22Rv1 (cell line): ENCODE results near the gene ARMC7.
A peak's percentile ranks its signal among the peaks of the same experiment; 100 is the strongest.
"Not testable (repeated sequence)": the region's sequence is repeated elsewhere in the genome, so short reads cannot be mapped to it uniquely, and the experiment has no call there.

Source experiments
- H3K27ac ChIP-seq: fragments of 450-650 bp; 2 replicates; pipeline ENCODE4 v1.5.1; 2017
- ZFX ChIP-seq: fragments of 450-650 bp; IDR thresholded peaks from 2 replicates; pipeline ENCODE4 v1.6.1; 2017; ENCODE audit warnings: antibody characterized with exemption, borderline replicate concordance
- TF ChIP-seq, protein P1 (sequence below): fragments of 450-650 bp; IDR thresholded peaks from 2 replicates; pipeline ENCODE4 v1.5.1; 2017; ENCODE audit warnings: mild to moderate bottlenecking

The ARMC7 gene

DNA sequence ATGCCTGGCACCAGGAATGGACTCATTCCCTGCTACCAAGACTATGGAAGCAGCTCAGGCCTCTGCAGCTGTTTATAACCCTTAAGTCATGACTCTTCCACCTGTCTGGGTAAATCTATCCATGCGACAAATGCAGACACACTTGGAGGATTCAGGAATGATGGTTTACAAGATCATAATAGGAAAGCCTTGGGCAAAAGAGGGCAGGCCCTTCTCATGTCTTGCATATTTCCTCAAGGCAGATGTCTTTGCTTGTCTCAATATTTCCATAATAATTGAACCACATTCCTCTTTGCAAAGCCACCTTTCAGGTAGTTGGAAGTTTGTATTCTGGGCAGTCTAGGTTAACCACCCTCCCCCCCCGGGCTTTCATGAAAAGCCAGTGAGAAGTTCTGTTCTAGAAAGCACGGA, 45.4 kb downstream of the ARMC7 start:
- TF ChIP-seq, protein P1, sequence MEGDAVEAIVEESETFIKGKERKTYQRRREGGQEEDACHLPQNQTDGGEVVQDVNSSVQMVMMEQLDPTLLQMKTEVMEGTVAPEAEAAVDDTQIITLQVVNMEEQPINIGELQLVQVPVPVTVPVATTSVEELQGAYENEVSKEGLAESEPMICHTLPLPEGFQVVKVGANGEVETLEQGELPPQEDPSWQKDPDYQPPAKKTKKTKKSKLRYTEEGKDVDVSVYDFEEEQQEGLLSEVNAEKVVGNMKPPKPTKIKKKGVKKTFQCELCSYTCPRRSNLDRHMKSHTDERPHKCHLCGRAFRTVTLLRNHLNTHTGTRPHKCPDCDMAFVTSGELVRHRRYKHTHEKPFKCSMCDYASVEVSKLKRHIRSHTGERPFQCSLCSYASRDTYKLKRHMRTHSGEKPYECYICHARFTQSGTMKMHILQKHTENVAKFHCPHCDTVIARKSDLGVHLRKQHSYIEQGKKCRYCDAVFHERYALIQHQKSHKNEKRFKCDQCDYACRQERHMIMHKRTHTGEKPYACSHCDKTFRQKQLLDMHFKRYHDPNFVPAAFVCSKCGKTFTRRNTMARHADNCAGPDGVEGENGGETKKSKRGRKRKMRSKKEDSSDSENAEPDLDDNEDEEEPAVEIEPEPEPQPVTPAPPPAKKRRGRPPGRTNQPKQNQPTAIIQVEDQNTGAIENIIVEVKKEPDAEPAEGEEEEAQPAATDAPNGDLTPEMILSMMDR: no peak
- no peak for TF ChIP-seq ZFX
- peak overlapping the region; percentile 80 for H3K27ac ChIP-seq

- not testable (repeated sequence) for H3K27ac ChIP-seq
These were observed 48.7 kb downstream of the ARMC7 start for GRCh38 chr17:75158480-75158879.

DNA sequence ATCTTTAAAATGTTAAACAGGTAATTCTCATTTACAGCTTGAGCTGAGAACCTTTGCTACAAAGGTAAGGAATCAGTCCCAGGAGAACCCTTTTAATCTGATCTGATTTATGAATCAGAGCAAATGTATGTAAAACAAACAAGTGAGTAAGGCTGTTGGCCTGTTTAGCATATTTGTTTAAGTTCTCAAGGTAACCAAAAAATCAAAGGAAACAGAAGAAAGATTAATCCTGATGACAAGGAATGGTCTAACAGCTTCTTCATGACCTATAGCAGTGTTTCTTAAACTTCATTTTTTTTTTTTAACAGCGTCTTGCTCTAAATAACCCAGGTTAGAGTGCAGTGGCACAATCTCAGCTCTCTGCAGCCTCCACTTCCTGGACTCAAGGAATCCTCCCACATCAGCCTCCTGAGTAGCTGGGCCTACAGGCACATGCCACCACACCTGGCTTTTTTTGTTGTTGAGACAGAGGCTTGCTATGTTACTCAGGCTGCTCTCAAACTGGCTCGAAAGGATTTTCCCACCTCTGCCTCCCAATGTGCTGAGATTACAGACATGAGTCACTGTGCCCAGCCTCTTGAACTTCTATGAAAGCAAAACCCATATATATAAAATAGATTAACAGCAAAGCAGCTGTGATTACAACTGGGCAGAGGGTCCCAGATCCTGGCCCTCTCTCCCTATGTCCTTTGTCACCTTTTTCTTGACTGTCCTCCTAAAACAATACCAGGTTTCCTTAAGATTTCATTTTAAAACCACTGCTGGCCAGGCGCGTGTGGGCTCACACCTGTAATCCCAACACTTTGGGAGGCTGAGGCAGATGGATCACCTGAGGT, 49.6 kb downstream of the ARMC7 start:
- H3K27ac ChIP-seq: peak overlapping the region; percentile 23
- TF ChIP-seq ZFX: no peak
- TF ChIP-seq, protein P1: no peak

DNA sequence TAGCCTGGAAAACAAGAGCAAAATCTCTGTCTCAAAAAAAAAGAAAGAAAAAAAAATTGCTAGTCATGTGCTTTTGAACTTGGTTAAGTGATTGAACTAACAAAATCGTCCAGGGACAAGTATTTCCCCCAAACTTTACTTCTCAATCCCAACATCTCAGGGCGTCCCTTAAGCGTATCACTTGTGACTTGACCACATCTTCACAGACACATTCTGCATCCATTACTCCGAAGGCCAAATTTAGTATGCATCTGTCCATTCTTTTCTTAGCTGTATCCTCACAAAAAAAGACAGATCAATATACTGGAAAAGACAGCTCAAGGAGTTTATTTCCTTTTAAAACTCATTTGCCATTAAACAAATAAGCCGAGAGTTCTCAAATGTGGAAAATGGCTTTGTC, 50.4 kb downstream of the ARMC7 start:
- TF ChIP-seq, protein P1: no peak
- peak overlapping the region; percentile 23; the same call in 1 of the 2 replicates for H3K27ac ChIP-seq

DNA sequence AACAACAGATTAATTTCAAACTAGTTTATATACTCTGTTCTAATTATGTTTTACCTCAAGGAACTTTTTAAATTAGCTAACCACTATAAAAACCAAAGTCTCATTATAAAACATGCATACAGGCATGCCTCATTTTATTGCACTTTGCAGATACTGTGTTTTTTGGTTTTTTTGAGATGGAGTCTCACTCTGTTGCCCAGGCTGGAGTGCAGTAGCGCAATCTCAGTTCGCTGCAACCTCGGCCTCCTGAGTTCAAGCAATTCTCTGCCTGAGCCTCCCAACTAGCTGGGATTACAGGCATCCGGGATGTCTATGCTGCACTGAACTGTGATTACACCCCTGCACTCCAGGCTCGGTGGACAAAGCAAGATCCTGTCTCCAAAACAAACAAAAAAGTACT, 53.3 kb downstream of the ARMC7 start:
- no peak for TF ChIP-seq ZFX
- TF ChIP-seq, protein P1: no peak
- H3K27ac ChIP-seq: no peak overlapping the region

DNA sequence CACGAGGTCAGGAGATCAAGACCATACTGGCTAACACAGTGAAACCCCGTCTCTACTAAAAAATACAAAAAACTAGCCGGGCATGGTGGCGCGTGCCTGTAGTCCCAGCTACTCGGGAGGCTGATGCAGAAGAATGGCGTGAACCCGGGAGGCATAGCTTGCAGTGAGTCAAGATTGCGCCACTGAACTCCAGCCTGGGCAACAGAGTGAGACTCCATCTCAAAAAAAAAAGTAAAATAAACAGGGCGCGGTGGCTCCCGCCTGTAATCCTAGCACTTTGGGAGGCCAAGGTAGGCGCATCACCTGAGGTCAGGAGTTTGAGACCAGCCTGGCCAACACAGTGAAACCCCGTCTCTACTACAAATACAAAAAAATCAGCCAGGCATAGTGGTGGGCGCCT, 54.8 kb downstream of the ARMC7 start:
- not testable (repeated sequence) for H3K27ac ChIP-seq

DNA sequence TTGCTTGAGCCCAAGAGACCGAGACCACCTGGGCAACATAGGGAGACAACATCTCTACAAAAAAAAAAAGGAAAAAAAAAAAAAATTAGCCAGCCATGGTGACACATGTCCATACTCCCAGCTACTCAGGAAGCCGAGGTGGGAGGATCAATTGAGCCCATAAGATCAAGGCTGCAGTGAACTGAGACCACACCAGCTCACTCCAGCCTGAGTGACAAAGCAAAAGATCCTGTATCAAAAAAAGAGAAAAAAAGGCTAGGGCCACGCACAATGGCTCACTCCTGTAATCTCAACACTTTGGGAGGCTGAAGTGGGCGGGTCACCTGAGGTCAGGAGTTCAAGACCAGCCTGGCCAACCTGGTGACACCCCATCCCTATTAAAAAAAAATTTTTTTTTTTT, 59.2 kb downstream of the ARMC7 start:
- H3K27ac ChIP-seq: no peak overlapping the region
- TF ChIP-seq, protein P1: no peak
- TF ChIP-seq ZFX: no peak

- H3K27ac ChIP-seq: no peak overlapping the region
- TF ChIP-seq, protein P1: no peak
- no peak for TF ChIP-seq ZFX
These were observed 63.8 kb downstream of the ARMC7 start for GRCh38 chr17:75173526-75173925.
